Measurements from ENCODE around the gene YARS2. TPM values are rescaled to one million over a fixed set of nuclear protein-coding genes. Genes with fewer than 3 reads are reported as not detected.

Gene YARS2
- polyA plus RNA-seq, 1 donor (not counting 4 experiments of a cell fraction or from before 2014, with no cell fraction given): 46.8 TPM

GRCh38 chr12:32776258-32776657 lies 20.6 kb upstream of the YARS2 start:
- no peaks in the 10 kb centered on the region for H3K79me2 ChIP-seq (ENCODE audit: control insufficient read depth, insufficient read depth, low read length)
- peaks cover 4% of the 10 kb centered on the region for H3K4me1 ChIP-seq (ENCODE audit: control insufficient read depth, extremely low read depth, insufficient read depth, low read length)
- TF ChIP-seq CTCF (optimal IDR thresholded peaks at IDR 0.05 in 1 of 3, IDR thresholded peaks at IDR 0.05 in 1 of 3, conservative IDR thresholded peaks at IDR 0.05 in 1 of 3; ENCODE audit: extremely low read depth in 1 of 3, insufficient read depth in 2 of 3, low read length in 3 of 3) (no peak), EZH2 (IDR thresholded peaks at IDR 0.05; ENCODE audit: low read length) (no peak)
- no peaks in the 10 kb centered on the region for H3K36me3 ChIP-seq (ENCODE audit: control insufficient read depth in 2 of 2, extremely low read depth in 1 of 2, insufficient read depth in 2 of 2, low read length in 2 of 2)
- dilution Hi-C loops (cut with MboI; ENCODE audit: extremely low pct_ligation_motif_present, low sequenced_read_pairs): no loop called here
- H3K4me3 ChIP-seq (ENCODE audit: control insufficient read depth in 2 of 3, extremely low read depth in 1 of 3, insufficient read depth in 2 of 3, low read depth in 1 of 3, low read length in 3 of 3): no peak overlapping the region
- no peak overlapping the region for H3K9ac ChIP-seq (ENCODE audit: control insufficient read depth, extremely low read depth, insufficient read depth, low read length)
- no peaks in the 10 kb centered on the region for H3K27me3 ChIP-seq (ENCODE audit: control insufficient read depth, extremely low read depth, insufficient read depth, low read length)
- no peaks in the 10 kb centered on the region for H4K20me1 ChIP-seq (ENCODE audit: control insufficient read depth, extremely low read depth, insufficient read depth, low read length)
- no peaks in the 10 kb centered on the region for H3K9me3 ChIP-seq (ENCODE audit: control insufficient read depth, low read depth, low read length)
- peak; percentile 51 for FAIRE-seq
- H3K4me2 ChIP-seq (ENCODE audit: control insufficient read depth, extremely low read depth, insufficient read depth, low read depth, low read length): no peak overlapping the region
- H3K9me1 ChIP-seq (ENCODE audit: control insufficient read depth, extremely low read depth, insufficient read depth, low read length): no peaks in the 10 kb centered on the region
- H3K27ac ChIP-seq (ENCODE audit: control insufficient read depth, insufficient read depth, low read length): no peak overlapping the region
- H2AFZ ChIP-seq (ENCODE audit: control insufficient read depth, low read length): peak overlapping the region; percentile 11
- DNase-seq (ENCODE audit: low read depth, low spot score): no peak

GRCh38 chr12:32773691-32774090 lies 18.0 kb upstream of the YARS2 start:
- Histone ChIP-seq H3K36me3 (ENCODE audit: control insufficient read depth in 2 of 2, extremely low read depth in 1 of 2, insufficient read depth in 2 of 2, low read length in 2 of 2) (no peaks in the 10 kb centered on the region), H3K9me3 (ENCODE audit: control insufficient read depth, low read depth, low read length) (no peaks in the 10 kb centered on the region), H3K9ac (ENCODE audit: control insufficient read depth, extremely low read depth, insufficient read depth, low read length) (no peak overlapping the region), H3K9me1 (ENCODE audit: control insufficient read depth, extremely low read depth, insufficient read depth, low read length) (no peaks in the 10 kb centered on the region), H2AFZ (ENCODE audit: control insufficient read depth, low read length) (no peak overlapping the region), H3K79me2 (ENCODE audit: control insufficient read depth, insufficient read depth, low read length) (no peaks in the 10 kb centered on the region), H3K4me3 (ENCODE audit: control insufficient read depth in 2 of 3, extremely low read depth in 1 of 3, insufficient read depth in 2 of 3, low read depth in 1 of 3, low read length in 3 of 3) (no peak overlapping the region), H3K27me3 (ENCODE audit: control insufficient read depth, extremely low read depth, insufficient read depth, low read length) (no peaks in the 10 kb centered on the region), H3K4me1 (ENCODE audit: control insufficient read depth, extremely low read depth, insufficient read depth, low read length) (peaks cover 4% of the 10 kb centered on the region), H4K20me1 (ENCODE audit: control insufficient read depth, extremely low read depth, insufficient read depth, low read length) (no peaks in the 10 kb centered on the region), H3K4me2 (ENCODE audit: control insufficient read depth, extremely low read depth, insufficient read depth, low read depth, low read length) (no peak overlapping the region), H3K27ac (ENCODE audit: control insufficient read depth, insufficient read depth, low read length) (no peak overlapping the region)
- DNase-seq (ENCODE audit: low read depth, low spot score) (no peak), FAIRE-seq (no peak)
- TF ChIP-seq EZH2 (IDR thresholded peaks at IDR 0.05; ENCODE audit: low read length) (no peak), CTCF (optimal IDR thresholded peaks at IDR 0.05 in 1 of 3, IDR thresholded peaks at IDR 0.05 in 1 of 3, conservative IDR thresholded peaks at IDR 0.05 in 1 of 3; ENCODE audit: extremely low read depth in 1 of 3, insufficient read depth in 2 of 3, low read length in 3 of 3) (no peak)
- dilution Hi-C loops (cut with MboI; ENCODE audit: extremely low pct_ligation_motif_present, low sequenced_read_pairs): no loop called here

Measured in keratinocyte (primary cell).